IPS-11a (cell line): Measurements from ENCODE around the gene TGFBR3.

Source experiments
- H3K4me3 ChIP-seq: one replicate; pipeline ENCODE4 v1.5.1; 2013; ENCODE audit warnings: low read depth, low read length, control low read depth

Gene TGFBR3

DNA sequence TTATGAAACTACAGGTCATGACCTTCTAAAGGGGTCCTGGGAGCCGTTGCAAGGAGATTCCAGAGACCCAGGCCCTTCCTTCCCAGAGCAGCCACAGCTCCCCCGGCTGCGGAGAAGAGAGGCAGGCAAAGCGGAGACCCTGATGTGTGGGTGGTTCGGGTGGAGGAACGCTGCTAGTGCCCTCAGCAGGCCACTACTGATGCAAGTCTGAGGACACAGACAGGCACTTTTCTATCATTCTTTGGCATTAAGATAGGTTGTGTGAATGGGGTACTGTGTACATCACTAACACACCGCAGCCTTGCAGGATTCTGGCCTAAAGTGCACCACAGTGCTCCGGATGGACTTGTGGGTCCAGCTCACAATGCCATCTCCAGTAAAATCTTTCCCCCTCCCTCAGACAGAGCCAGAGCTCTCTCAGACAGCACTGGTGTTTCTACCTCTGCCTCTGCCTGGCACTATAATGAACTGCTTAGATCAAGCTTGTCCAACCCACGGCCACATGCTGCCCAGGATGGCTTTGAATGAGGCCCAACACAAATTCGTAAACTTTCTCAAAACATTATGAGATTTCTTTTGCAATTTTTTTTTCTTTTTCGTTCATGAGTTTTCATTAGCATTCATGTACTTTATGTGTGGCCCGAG, 121.4 kb downstream of the TGFBR3 start:
- no peak overlapping the region for H3K4me3 ChIP-seq

DNA sequence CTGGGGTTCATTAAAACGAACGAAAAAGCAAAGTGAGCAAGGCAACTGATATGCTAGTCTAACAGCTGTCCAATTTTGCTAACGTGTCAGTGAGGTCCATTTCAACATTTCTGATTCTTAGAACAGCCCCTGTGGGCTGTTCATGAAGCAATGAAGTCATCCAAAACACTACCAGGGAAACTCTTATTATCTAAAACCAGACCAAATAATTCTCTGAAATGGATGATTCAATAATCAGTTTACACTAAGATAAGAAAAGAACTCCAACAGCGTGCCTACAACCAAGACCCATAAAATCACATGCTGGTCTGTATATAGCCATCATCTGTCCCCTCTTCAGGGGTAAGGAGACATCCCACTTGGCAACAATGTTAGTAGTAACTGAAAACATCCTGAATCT, 122.7 kb downstream of the TGFBR3 start:
- H3K4me3 ChIP-seq, result no peak overlapping the region

DNA sequence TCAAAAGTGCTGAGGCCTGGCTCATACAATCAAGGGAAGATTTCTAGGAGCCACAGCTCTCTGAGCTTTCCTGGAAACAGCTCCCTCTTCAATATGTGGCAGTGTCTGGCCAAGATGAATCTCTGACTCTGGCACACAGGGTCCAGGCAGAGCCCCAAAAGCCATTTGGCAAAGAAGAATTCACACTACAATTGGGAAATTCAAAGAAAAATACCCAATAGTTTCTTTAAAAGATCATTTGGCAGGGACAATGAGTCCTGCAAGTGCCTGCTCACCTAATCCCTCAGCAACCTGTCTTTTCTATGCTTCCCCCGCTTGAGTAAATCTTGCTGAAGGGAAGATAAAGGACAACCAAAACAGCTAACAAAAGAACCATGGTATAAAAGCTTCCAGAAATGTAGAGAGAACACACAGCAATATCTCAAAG, 124.6 kb downstream of the TGFBR3 start:
- H3K4me3 ChIP-seq, result no peak overlapping the region

DNA sequence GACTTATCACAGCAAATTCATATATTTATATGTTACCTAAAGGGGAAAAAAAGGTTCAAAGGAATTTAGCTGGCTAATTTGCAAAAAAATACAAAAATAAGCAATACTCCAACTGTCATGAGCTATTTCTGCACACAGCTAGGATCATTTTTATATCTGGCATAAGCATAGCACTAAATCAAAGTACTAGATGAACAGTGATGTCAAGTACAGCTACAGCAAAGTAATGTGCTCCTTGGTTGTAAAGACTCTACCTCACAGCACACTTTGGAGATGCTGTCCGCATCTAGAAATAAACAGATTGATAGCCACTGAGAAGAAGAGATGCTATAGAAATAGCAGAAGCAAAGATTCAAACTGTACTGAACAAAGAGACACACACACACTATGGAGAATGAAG, 125.4 kb downstream of the TGFBR3 start:
- no peak overlapping the region for H3K4me3 ChIP-seq

DNA sequence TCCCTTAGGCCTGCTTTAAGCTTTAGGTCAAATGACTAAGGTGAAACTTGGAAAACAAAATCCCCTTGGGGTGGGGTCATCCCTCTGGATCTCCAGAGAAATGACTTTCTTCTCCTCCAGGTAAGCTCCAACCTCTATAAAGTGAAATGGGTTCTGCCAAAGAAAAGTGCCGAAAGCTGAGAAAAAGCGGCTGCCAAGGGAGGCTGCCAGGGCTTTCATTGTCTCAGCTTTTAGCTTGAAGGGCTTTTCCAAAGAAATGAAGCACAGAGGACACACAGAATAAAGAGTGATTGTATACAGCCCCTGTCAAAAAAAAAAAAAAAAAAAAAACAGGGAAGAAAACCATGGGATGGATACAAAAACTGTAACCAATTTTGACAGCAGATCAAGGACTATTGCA, 126.9 kb downstream of the TGFBR3 start:
- H3K4me3 ChIP-seq, result no peak overlapping the region

DNA sequence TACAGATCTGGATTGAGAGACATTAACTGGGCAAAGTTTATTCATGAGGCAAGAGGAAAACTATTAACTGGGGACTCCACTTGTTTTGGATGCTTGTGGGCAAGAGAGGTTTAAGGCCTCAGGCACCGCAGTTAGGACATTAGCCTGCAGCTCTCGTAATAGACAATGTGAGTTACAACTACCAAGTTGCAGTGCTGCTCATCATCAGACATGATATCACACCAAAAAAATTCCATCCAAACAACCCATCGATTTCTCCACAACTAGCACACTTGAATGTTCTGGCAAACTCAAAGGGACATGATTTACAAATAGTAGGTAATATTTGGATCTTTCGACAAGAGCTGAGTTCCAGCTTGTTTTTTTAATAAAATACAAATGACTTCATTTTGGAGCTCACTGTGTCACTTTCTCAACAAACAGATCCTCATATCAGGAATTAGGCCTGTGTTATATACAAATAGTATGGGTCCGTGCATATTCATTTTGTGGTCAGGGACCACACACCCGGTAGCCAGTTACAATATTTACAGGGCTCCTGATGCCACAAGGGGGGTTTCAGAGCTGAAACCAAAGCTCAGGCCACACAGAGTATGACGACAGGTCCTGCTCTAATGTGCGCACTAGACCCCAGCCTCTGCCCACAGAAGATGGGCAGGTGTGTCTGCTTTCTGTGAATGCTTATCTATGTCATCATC, 128.0 kb downstream of the TGFBR3 start:
- H3K4me3 ChIP-seq, result no peak overlapping the region

DNA sequence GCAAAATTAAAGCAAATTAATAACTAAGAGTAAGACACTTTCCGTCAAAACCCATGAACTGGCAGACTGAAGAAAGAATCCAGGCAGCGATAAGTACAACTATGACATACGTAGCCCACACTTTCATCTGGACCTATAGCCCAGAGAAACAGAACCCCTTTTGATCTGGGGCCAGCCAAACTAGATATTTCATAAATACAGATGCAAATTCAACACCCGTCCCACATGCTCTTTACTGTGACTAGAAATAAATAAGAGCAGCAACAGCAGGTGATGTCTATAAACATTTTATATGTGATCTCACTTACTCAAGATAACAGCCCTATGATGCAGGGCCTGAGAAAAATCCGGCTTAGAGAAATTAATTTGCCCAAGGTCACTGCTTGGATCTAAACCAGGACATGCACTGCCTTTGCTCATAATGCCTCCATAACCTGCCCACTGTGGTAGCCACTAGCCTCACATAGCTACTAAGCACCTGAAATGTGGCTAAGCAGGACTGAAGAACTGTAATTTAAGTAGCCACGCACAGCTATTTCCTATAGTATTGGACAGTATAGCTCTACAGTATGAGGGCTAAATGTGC, 130.2 kb downstream of the TGFBR3 start:
- no peak overlapping the region for H3K4me3 ChIP-seq

DNA sequence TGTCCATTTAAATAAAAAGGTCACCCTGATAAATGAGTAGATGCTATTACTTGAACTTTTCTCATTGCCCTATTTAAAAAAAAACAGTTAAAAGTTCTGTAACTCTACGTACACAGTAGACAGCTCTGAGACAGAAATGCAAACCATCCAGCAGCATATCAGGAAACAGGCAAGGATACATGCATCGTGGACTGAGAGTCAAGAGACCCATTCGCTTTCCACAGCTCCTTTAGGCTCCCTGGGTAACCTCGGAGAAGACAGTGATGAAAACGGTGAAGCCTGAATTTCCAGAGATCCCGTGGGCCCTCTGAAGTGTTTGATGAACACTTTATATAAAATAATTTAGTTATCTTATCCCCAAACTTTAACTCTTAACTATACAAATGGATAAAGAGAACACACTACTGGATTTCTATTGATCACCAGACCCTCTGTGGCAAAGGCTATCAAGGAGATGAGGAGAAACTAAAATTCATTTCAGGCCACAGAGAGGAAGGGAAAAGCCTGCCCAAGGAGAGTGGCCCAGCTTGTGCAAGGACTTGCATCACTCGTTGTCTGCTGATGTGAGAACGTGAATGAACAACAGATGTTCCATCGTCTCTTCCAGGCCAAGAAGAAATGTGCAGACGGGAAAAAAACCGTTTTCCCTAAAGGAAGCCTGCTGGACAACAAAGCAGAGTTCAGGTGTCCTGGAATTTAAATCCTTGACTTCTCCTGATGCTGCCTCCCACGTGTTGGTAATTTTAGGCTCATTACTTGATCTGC, 131.0 kb downstream of the TGFBR3 start:
- no peak overlapping the region for H3K4me3 ChIP-seq

DNA sequence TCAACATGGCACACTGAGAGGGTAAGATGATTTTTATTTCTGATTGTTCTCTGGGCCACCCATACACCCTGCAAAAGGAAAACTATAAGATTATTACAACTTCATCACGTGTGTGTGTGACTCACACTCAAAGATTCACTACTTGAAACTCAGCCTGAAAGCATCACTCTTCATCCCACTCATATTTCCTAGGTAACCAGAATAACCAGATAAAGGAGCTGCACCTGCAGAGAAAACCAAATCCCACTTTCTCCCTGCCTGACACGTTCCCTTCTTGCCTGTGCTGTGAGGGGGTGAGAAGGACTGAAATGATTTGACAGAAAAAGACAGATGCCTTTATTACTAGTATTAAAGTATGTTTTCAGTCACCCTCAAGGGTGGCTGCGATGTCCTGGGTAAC, 131.6 kb downstream of the TGFBR3 start:
- H3K4me3 ChIP-seq, result no peak overlapping the region

DNA sequence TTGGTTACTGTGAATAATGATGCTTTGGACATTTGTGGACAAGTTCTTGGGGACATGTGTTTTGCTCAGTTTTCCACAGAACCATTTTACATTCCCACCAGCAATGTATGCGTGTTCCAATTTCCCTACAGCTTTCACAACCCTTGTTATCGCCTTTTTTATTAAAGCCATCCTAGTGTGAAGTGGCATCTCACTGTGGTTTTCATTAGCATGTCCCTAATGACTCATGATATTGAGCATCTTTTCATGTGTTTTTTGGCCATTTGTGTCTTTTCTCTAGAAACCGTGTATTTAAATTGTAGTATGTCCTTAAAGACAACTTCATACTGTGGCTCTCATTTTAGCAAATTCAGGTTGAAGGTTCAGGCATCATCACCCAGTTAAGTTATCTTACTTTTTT, 132.1 kb downstream of the TGFBR3 start:
- H3K4me3 ChIP-seq, result no peak overlapping the region

DNA sequence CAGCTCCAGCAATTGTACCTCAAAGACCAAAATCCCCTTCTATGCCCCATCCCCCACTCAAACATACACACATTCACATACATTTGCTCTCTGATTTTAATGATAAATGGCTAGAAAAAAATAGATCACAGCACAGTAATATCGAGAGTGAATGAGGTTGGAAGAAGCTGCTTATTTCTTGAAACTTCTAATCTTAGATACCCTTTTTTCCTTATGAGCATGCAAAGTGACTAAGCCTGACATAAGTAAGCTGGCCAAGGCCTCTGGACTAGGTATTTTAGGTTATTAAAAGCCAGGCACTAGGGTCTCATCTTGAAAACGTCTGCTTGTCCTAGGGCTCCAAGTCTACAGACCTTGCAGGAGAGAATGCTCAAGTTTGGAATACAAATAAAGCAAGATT, 133.6 kb downstream of the TGFBR3 start:
- H3K4me3 ChIP-seq, result no peak overlapping the region

DNA sequence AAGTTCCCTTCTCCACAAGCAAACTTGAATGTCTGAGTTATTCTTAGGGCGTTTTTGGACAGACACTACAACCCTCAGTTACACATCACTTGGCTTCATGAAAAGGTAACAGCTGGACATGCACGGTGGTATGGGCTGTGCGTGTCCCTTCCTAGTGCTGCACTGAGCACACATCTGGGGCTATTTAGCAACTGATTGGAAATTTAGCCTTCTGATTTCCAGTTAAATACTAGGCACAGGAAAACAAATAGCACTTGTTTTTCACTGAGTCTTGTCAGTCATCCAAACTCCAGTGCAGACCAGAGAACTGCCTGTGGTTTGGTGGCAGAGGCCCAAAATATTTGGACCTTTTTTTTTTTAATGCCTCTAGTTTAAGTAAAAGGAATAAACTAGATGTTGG, 134.7 kb downstream of the TGFBR3 start:
- H3K4me3 ChIP-seq, result no peak overlapping the region

DNA sequence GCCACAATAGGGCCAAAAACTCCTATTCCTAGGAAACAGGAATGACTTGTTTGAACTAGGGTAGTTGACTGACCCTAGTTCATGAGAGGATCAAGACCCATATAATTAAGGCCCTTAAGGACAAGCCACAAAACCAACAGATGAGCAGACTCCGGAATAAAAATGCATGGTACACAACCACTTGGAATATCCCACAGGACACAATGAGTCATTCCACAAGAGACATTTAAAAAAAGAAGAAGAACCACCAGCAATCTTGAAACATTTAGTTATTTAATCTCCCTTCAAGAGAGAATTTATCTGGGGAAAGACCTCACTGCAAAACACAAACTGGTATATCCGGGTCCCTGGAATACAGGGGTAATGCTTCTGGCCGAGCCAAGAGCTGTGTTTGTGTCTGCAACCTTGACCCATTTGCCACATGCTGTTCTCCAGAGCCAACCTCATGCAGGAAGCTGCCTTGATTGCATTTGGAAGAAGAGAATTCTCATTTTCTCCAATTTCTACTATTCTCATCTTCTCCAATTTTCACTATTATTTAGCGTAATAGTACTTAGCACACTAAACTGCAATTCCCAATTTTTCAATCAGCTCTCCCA, 135.5 kb downstream of the TGFBR3 start:
- no peak overlapping the region for H3K4me3 ChIP-seq

DNA sequence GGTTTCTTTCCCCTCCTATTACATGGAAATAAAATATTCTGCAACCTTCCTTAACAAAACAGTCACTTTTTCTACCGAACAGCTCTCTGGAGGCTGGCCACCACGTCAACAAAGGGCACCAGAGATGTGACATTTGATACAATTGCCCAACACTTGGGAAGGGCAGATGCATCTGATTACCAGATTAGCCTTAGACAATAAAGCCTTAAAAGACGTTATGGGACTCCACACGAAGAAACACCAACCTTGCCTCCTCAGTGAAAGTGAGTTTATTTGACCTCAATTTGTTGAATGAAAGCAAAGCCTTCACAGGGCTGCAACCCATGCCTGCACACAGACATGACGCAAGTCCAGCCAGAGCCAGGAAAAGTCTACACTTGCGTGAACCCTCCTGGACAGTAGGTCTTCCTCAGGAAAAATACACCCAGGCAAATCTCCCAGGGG, 136.1 kb downstream of the TGFBR3 start:
- H3K4me3 ChIP-seq, result no peak overlapping the region

DNA sequence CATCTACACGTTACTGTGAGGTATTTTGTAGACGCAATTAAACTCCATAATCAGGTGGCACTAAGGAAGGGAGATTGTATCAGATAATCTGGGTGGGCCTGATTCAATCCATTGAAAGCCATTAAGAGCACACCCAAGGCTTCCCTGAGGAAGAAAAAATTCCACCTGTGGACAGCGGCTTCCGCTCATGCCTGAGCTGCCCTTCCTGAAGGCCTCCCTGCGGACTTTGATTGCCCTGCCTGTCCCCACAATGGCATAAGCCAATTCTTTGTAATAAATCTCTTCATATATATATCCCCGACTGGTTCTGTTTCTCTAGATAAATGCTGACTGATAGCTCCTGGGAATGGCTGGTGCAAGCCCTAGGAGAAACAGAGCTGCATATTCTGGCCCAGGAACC, 138.3 kb downstream of the TGFBR3 start:
- no peak overlapping the region for H3K4me3 ChIP-seq

DNA sequence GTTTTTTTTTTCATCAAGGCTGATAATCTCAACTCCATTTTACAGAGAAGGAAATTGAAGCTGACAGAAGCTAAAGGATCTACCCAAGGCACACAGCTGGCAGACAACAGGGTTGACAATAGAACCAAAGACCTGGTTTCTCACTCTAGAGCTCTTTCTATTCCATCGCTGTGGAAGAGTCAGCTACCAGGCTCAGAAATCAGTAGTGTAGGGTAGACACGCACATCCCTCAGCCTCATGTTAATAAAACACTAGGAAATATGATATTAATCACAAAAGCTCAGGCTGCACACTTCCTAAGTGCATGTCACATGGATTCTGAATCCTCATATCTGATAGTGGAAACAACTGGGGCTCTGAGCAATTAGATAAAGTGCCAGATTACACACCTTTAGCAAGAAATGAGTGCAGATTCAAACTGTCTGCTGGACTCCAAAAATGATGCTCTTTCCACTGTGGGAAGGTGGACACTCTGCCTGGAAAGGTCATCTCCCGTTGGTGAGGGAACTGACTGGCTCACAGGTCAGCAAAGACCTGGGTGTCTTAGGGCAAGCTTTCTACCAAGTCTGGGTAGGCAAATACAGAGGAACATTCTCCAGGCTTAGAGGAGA, 139.1 kb downstream of the TGFBR3 start:
- H3K4me3 ChIP-seq, result no peak overlapping the region

DNA sequence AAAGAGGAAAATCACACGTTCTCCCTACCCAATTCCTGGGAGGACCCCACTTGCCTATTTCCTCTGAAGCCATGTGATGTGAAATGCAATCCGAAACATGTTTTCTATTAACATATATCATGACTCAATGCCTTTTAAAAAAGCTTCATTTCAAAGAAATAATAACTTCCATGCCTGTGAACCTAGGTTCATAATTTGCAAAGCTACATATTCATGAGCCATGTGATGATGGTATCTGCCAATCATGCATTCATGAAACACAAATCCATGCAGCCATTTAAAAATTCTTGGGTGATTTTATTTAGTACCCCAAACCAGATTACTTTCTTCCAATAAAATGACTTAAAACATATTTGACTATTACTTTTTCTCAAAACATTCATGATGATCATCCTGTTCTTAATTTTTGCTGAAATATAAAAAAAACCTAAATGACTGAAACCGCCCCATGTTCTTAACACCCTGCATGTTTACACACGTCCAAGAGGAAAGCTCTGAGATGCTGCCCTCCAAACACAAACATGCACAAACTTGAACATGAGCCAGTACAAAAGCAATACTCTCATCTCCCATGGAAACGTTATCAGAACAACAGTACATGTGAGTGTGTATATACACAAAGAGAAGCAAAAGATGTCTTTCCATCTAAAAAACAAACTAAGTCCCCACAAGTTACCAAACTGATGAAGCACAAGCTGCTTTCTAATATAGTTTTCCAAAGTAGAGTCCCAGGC, 140.1 kb downstream of the TGFBR3 start:
- H3K4me3 ChIP-seq, result no peak overlapping the region

DNA sequence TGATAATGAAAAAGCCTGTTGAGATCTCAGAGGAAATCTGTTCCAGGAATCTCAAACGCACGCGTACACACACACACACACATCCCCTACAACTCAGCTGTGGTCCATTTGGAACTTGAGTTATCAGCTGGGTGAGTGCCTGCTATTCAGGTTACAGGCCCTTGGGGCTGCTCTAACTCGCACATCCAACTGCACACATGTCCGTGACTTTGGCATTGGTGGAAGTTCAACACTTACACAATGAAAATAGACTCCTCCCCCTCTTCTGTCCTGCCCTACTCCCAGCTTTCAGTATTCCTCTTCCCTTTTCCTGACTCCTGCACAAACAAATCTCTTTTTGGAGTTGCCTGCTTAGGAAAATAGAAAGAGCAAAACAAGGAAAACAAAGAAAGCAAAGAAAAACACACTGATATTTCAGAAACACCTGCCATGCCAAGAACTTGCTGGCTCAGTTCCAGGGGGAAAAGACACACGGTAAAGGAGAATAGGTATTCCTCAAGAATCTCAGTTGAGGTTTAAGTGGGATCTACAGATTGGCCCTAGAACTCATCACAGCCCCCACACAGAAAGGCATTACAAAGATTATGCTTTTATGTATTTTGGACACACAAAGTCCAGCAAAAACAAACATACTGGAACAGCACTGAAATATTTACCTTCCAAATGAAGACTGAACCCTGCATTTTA, 140.9 kb downstream of the TGFBR3 start:
- no peak overlapping the region for H3K4me3 ChIP-seq

DNA sequence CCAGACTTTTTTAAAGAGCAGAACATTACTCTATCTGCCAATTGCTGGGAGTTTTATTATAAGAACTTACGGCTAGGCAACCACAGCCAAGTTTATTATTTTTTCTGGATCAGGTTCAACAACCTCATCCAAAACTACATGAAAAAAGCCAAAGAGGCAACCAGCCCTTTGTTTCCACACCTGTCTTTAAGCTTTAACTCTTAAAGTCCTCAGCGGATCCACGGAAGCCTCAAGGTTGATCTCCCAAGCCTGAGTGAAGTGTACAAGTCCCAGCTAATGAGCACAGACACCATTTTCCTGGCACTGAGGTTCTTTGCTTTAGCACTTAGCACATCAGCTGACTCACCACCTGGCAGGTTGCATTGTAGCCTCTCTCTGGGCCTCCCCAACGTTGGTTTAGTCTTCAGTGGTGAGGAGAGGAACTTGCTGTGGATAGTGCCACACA, 143.1 kb downstream of the TGFBR3 start:
- H3K4me3 ChIP-seq, result no peak overlapping the region

DNA sequence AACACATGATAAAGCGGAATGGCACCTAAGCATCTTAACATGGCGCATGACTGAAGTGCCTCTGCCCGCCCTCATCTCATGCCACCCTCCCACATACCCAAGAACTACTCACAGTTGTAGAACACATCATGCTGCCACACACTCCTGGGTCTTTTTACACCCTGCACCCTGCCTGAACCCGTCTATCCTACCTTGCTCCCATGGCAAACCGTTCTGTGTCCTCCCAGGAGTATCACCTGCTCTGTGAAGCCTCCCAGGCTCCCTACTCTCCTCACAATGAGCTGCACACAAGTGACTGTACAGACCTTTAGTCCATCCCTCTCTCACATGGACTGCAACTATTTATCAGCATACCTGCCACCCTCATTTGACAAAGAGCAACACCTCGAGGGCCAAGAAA, 144.0 kb downstream of the TGFBR3 start:
- H3K4me3 ChIP-seq, result no peak overlapping the region
